ENCODE data around the gene GRIK3.

GRIK3 gene

DNA sequence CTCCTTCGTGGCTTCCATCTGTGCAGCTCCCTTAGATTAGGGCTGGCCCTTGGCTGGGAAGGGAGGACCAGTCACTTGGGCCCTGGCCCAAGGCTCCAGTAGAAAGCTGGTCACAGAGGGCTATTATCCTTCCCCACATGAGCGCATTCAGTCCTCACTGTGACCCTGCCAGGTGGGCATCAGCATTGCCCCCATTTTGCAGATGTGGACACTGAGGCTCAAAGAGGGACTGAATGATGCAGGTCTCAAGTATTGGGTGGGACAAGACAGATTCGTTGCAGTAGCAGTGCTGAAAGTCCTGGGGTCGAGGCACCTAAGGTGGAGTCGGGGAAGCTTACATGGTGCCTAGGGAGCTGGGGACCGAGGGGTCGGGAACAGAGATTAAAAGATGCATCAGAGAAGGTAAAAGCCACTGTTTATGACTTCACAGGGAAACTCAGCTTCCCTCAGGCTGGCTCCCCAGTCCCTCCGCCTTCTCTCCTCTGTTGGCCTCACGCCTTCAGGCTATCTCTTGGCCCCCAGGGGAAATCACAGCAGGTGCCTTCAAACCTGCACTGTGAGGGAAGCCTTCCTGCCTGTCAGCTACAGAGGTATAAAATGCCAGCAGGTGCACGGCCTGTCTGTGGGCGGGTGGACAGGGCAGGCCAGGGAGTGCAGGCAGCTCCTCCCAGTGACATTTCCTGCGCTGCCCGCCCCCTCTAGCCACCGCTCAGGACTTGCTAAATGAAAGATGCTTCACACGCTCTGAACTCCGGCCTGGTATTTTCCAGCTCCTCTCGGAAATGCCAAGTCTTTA, 178.4 kb downstream of the GRIK3 start:
- no peak for DNase-seq (ENCODE audit: low spot score)

DNA sequence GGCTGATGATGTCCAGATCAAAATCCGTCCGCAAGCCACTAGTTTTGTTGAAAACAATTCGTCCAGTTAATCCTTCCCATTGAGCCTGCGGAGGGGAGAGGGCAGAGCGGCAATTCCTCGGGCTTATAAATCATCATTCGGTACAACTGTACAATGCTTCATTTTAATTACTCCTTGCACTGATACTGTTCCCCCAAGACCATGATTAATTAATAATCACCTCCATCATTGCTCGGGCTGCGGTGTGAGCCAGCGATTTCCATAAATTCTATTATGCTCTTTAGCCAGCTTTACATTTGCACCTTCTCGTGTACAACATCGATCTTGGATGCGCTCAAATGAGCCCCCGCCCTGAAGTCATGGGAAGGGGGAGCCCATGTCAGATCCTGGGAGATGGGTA, 180.7 kb downstream of the GRIK3 start:
- DNase-seq (ENCODE audit: low spot score): no peak

DNA sequence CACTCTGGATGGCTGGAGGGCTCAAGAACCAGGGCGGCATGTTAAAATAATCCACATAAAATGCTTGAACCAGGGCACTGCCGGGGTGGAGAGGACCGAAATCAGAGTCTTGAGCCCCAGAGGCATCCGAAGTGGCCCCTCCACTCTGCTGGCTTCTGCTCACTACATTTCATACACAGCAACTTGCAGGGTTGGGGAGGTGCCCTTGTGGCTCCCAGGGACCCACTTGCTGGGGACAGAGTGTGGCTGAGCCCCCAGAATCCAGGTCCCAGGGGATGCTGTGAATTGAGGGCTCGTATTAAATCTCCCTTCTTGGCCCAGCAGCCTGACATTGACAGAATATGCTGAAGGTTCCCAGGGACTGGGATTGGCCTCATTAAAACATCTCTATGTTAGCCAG, 181.7 kb downstream of the GRIK3 start:
- no peak for DNase-seq (ENCODE audit: low spot score)

DNA sequence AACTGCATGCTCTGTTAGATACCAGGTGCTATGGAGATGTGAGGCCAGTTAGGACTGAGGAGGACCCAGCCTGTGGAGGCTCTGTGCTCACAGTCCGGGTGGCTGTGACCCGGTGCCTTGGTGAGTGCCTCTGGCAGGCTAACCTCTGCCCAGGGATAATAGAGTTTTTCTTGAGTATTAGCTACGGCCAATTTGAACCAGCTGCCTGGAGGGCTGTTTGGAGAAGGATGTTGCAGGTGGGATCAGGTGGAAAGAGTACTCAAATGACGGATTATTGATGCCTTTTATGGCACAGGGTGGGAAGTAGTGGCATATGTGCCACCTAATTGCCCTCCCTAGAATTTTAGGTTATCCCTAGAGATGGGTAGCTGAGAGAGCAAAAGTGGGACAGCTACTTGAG, 182.7 kb downstream of the GRIK3 start:
- DNase-seq (ENCODE audit: low spot score): no peak

DNA sequence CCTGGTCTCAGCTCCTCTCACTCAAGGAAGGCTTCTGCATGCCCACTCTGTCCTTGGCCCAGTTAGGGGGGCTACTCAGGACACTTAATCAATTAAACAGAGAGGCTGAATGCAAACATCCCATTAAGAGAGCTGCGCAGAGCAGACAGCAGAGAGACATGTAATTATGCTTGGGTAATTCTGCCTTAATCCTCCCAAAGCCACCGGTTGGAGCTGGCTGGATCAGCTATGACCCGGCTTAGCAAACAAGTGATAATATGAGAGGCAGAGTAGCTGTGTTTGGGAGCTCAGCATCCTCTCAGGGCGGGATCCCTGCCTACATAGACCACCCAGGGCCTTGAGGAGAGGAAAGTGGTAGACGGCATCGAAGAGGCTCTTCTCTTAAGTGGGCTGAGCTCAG, 183.2 kb downstream of the GRIK3 start:
- no peak for DNase-seq (ENCODE audit: low spot score)

DNA sequence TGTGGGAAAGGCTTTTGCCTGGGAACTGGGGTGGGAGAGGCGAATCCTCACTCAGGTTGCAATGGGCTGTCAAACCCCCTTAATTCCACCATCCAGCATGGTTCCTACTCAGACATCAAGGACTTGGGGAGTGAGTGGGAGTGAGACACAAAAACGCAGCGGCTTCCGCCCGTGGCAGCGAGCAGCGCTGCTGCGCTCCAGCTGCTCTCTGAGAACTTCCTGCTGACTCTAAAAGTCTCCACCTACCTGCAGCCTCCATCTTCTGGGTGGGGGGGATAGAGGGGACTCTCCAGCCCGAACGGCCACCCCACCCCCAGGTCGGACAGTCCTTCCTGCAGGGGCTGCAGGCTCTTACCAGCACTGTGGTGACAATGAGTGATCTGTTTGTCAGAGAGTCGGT, 184.4 kb downstream of the GRIK3 start:
- no peak for DNase-seq (ENCODE audit: low spot score)

DNA sequence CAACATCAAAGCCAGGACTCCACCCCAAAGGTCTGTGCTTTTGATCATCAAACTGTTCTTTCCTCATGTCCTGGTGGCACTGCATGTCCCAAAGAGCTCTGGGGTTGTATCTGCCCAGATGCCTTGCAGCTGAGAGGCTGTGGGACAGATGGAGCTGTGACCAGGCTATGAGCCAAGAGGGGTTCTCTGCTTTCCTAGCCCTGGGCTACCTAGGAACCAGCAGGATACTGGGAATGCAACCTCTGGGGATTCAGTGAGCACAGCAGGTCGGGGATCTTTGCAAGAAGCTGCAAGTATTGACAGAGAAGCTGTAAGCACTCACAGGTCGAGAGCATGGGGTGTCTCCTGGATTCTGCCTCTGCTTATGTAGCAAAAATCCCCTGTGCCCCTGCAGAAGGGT, 186.6 kb downstream of the GRIK3 start:
- DNase-seq (ENCODE audit: low spot score): no peak

DNA sequence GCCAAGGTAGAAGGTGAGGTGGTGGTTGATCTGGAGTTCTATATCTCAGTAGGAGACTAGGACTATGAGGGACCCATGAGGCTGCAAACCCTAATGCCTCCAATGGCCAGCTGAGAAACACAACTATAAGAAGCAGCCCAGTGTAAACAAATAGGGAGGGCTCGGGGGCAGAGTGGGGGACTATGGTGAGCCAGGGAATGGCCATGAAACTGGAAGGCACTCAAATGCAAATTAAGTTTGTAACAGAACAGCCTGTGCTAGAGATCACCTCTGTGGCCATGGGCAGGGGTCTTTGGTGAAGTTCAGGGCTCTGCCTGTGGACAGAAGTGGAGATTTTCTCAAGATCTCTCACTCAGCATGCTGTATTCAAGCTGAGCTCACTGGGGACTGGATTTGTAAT, 187.1 kb downstream of the GRIK3 start:
- DNase-seq (ENCODE audit: low spot score): no peak

DNA sequence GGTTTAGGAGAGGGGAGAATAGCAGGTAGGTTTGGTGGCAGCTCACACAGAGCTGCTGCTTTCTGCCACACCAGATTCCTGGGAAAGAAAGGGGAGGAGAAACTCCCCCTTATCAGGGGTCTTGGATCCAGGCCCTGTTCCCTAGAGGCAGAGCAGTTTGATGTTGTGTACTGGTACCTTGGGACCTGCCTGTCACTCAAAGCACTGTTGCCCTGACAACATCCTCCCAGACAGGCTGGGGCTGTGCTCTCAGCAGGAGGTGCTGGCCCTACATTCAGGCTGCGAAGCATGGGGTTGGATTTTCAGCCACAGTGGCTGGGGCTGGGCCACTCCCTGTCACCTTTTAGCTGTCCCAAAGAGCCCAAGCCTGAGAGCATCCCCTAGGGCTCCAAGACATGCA, 188.0 kb downstream of the GRIK3 start:
- DNase-seq (ENCODE audit: low spot score): no peak

DNA sequence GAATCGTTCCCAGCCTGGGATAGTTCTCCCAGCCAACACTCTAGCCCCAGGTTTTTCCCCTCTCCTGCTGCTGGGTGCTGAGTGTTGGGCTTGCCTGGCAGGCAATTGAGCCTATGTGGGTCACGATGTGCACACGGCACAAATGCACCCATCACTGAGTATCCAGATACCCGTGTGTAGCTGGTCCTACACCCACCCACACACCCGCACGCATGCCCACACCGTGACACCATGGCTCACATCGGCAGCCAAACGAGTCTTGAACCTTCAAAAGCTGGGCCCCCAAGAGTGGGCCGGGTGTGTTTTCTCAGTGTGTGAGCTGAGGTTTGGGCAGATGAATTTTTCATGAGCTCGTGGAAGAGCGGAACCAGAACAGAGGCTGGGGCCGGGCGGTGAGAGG, 188.5 kb downstream of the GRIK3 start:
- DNase-seq (ENCODE audit: low spot score): no peak

DNA sequence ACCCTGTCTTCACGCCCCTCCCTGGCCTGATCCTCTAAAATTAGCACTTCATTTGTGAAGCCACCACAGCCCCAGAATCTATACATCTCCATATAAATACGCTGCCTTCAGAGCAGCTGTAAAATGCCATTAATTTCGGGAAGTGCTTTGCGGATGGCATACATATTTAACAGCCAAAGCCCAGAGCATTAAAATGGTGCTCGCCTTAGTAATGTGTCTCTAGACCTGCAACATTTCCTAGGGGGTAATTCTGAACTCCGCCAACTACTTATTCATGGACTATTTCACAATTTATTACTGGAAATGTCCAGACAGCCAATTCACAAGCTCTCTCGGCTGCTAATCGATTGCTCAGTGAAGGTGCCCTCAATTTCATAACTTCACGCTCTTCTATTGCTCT, 189.4 kb downstream of the GRIK3 start:
- DNase-seq (ENCODE audit: low spot score): no peak

DNA sequence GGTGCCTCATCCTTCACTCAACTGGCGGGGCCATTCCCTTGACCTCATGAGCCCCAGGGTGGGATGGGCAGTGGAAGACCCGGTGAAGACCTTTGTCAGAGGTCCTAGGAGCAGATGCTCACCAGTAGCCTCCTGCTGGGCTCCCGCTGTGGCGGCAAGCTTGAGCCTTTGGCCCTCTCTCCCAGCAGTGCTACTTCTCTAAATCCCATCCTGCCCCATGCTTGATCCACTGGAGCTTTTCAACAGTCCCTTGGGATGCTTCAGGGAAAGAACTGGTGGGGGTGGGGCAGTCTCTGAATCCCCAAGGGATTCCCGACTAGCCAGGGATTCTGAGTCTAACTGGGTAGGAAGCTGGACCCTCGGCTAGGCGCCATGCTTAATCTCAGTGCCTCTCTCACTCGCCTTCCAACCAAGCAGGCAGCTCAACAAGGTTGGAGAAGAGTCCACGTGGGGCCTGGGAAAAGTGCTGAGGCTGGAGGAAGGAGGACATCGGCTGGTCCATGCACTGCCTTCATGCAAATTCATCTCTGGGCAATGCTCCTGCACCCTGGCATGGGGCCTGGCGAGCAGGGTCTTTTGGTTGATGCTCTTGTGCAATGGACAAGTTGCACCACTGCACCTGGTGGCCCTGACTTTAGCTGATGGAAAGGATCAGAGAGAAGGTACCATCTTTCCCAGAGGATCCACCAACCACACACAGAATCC, 190.3 kb downstream of the GRIK3 start:
- no peak for DNase-seq (ENCODE audit: low spot score)

DNA sequence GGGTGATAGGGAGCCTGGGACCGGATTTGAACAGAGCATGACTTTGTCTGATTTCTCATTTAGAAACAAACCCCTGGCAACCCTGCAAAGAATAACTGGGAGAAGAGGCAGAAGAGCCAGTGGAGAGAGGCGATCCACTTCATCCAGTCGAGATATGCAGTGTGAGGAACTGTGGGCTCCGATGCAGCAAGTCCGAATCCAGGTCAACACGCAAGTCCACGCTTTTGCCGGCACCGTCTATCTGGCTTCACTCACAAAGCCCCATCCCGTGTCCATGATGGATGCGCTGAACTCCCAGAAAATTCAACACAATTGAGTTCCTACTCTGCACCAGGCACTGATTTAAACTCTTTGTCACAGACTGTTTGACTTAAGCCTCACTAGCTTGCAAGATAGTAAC, 191.3 kb downstream of the GRIK3 start:
- DNase-seq (ENCODE audit: low spot score): no peak

DNA sequence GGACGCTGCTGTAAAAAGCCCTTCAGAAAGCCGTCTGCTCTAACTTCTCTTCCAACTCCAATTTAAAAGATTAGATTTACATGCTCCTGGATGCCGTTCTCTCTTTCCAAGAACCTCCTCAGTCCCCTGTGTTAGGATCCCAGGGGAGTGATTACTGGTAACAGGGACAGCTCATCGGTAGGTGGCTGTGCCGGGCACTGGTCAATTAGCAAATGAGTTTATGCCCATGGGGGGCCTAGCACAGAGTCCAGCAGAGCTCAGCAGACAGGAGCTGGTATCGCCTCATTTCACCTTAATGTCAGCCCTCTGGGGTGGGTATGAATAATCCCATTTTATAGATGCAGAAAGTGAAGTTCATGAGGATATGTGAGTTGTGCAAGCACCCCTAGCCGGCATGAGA, 191.9 kb downstream of the GRIK3 start:
- DNase-seq (ENCODE audit: low spot score): no peak

DNA sequence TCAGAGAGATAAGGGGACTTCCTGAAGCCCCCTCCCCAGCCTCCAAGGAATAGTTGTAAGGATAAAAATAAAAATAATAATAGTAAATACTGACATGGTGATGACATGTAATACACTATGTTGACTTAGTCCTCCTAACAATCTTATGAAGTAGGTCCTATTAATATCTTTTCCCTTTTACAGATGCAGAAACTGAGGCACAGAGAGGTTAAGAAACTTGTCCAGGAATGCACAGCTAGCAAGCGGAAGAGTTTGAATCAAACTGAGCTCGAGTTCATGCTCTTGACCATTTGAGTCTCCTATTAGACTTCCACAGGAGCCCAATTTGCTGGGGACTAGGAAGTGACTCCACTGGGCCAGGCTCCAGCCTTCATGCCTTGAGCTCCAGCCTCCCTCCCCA, 194.8 kb downstream of the GRIK3 start:
- no peak for DNase-seq (ENCODE audit: low spot score)

DNA sequence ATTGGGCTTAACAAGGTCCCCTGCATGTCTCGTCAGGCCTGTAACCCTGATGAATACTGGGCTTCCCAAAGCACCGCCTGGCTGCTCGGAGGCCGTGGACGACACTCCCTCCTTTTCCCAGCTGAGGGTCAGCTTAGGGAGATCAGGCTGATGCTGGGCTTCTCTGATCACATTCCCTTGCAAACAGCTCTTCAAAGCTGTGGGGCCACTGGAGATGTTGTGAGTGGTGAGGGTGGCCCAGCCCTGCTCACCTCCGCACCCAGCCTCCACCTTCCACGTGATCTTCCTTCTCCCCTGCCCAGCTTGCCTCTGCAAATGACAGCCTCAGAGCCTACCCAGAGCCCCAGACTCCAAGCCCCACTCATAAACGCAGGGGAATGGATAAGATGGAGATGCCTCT, 195.4 kb downstream of the GRIK3 start:
- no peak for DNase-seq (ENCODE audit: low spot score)

DNA sequence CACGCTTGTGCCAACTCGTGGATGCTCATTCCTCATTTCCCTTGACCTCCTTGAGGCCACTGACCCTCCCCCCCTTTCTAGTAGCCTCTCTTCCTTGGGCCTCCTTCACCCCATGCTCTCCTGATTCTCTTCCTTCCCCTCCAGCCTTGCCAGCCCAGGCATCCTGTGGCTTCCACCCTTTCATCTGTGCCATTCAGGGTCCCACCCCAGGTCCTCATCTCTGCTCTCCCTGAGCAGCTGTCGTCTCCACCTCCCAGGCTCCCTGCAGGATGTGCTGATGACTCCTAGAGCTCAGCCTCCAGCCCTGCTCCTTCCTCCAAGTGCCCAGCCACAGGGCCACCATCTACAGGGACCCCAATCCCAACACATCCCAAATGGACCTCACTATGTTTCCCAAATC, 197.4 kb downstream of the GRIK3 start:
- no peak for DNase-seq (ENCODE audit: low spot score)

DNA sequence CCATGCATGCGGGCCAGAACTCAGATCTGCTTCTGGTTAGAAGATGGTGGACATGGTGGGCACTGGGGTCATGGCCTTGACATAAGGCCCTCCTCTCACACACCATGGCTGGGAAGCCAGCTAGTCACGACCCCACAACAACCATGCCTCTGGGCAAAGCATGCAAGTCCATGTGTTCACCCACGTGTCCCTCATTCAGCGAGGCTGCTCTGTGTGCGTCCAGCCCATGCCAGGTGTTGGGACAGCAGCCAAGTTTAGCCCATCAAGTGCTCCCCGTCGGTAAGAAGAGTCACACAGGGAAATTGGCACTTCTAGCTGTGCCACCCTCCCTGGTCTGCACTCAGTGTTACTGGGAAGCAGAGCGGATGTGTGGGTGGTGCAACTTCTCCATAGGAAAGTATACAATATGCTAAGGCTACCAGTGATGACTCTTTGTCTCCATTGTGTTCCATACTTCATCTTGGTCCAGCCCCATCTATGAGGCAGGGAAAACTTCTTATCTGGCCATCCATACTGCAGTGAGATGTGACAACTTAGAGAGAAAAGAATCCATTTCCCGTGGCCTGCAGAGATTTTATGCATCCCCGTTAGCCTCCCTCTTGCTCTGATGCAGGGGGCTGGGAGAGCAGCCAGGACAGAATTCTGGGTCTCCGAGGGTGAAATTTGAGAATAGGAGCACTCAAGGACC, 198.0 kb downstream of the GRIK3 start:
- DNase-seq (ENCODE audit: low spot score): peak; percentile 43

DNA sequence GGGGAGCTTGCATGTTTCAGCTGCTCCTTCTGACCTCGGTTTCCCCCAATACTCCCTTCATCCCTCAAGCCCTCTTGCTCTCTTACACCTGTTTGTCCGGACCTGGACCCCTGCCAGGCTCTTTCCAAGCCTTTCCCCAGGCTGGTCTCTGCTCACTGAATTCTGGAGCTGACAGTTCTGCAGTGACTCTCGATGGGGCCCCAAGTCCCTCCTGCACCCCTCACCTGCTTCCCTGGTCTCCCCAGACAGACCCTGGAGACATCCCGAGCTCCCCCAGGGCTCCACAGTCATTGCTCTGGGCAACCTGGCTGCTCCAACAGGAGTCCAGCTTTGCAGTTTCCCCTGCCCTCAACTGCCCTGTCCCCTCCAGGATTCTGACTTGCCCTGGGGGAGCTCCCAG, 198.6 kb downstream of the GRIK3 start:
- DNase-seq (ENCODE audit: low spot score): no peak

DNA sequence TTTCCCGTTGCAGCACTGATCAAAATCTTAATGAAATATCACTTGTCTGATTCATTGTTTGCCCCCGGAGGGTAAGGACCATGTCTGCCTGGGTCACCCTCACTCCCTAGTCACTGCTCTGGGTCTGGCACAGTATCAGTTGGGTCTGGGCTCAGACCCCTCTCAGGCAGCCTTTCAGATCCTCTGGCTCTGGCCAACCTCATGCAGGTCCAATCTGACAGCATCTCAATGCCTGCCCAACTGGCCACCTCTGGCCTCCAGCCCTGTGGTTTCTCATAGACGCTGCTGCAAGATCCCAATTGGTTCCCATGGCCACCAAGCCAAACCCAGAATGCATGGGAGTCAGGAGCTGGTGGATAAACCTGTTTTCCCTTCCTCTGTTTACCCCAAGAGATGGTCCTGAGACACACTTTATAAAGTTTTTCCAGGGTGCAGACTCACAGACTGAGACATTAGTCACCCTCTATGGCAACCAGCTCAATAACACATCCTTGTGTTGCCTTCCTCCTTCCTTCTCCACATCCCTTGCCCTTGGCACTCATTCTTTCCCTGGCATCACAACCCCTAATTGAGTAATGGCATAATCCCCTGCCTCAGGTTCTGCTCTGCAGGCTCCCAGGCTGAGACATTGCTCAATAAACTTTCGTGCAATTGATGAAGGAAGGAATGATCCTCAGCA, 199.2 kb downstream of the GRIK3 start:
- no peak for DNase-seq (ENCODE audit: low spot score)

DNA sequence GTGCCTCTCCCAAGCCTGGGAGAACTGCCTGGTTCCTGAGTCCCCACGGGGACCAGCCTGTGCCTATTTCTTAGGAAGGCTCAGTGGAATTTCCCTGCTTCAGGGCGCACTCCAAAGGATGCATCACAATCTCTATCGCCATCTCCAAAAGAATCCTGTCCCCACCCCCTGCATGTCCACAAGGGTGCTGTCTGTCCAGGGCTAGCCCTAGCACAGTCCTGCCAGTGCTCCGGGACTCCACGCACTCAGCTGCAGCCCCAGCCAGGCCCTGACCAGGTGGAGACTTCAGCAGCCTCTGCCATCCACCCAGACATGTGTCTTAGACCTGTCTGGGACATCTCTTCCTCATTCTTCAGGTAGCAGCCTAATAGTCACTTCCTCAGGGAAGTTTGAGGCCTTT, 199.7 kb downstream of the GRIK3 start:
- DNase-seq (ENCODE audit: low spot score): no peak

DNA sequence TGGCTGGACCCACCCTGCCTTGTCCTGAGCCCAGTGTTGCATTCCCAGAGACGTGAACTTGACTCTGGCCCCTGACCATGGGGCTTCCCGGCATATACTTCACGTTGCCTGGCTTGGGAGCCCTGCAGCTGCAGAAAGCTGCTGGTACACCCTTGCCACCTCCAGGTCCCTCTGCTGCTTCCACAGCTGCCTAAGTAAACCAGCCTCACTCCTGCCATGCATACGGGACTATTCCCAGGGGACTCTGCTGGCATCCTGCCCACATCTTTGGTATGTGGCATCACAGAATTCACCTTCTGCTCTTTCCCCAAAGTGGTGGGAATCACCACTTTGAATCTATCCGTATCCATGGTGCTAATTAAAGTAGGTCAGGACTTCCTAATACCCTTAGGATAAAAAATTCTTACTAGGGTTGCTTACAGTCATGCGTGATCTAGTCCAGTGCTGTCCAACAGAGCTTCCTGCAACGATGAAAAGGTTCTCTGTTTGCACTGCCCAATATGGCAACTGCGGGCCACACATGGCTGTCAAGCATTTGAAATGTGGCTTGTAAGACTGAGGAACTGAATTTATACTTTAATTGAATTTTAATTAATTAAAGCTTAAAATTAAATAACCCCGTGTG, 203.0 kb downstream of the GRIK3 start:
- peak; percentile 25 for DNase-seq (ENCODE audit: low spot score)
